Neutrophil (primary cell): ENCODE results near the gene GSG1L.

ENCODE experiments used
- H3K27ac ChIP-seq: fragments of 200-600 bp; sonication (generic); 2 replicates; pipeline ENCODE4 v1.5.1; 2016; ENCODE audit warnings: mild to moderate bottlenecking, moderate library complexity
- H3K27me3 ChIP-seq: fragments of 200-600 bp; sonication (generic); 2 replicates; pipeline ENCODE4 v1.6.0; 2016; ENCODE audit warnings: mild to moderate bottlenecking
- H3K36me3 ChIP-seq: fragments of 200-600 bp; sonication (generic); 2 replicates; pipeline ENCODE4 v1.5.1; 2017
- H3K4me1 ChIP-seq, 2 experiments: fragments of 200-600 bp in 1 of 2; sonication (generic) in 1 of 2; 1 replicate in 1 of 2; 2 replicates in 1 of 2; pipeline versions ENCODE4 v1.5.1 to v1.6.1; 2013 to 2016; ENCODE audit warnings: low read depth in 1 of 2, low read length in 1 of 2, mild to moderate bottlenecking in 1 of 2, moderate library complexity in 1 of 2; ENCODE audit not compliant: control insufficient read depth in 1 of 2, insufficient read depth in 1 of 2
- H3K4me3 ChIP-seq, 2 experiments: fragments of 200-600 bp in 1 of 2; sonication (generic) in 1 of 2; 1 replicate in 1 of 2; 2 replicates in 1 of 2; pipeline ENCODE4 v1.5.1; 2013 to 2016; ENCODE audit warnings: low read depth in 1 of 2, low read length in 1 of 2, mild to moderate bottlenecking in 1 of 2, moderate library complexity in 1 of 2
- H3K9me3 ChIP-seq: fragments of 200-600 bp; sonication (generic); 2 replicates; pipeline ENCODE4 v1.5.1; 2016
- TF ChIP-seq, protein P1 (sequence below): fragments of 200-600 bp; sonication (generic); IDR thresholded peaks from 2 replicates; pipeline ENCODE4 v1.5.1; 2016; ENCODE audit warnings: antibody characterized with exemption

Gene GSG1L

DNA sequence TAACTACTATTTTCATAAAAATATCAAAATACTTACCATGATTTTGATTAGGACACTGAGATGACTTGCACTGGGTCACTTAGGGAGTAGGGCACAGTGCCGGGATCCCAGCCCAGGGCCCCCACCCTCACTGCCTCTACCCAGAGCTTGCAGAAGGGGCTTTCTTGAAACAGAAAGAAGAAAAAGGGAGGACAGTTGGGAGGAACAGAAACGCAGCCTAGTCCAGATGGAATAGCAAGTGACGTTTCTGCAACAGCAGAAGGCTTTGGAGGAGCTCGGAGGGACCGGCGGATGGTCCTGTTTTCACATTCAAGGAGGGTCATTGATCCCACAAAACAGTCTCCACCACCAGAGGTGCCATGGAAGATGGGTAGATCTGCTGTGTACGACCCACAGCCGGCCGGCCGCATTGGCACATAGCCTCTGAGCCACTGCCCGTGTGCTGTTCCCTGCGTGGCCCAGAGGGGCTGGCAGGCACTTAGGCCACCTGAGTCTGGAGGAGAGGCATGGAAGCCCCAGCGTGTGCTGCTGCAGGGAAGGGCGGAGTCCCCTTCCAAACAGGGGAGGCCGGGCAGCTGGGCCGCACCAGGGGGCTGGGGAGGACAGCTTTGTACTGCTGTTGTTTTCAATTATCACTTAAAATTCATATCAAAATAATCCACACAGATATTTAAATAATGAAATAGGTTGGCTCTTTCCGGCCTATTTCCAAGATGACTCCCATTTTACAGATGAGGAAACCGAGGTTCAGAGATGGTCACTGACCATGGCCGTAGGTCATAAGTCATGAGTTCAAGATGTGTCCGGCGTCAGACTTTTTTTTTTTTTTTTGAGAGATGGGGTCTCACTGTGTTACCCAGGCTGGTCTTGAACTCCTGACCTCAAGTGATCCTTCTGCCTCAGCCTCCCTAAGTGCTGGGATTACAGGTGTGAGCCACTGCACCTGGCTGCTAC, 22.9 kb upstream of the GSG1L start:
- H3K36me3 ChIP-seq = peaks cover 10% of the 10 kb centered on the region
- no peaks in the 10 kb centered on the region for H3K4me1 ChIP-seq
- H3K9me3 ChIP-seq = no peaks in the 10 kb centered on the region
- TF ChIP-seq, protein P1, sequence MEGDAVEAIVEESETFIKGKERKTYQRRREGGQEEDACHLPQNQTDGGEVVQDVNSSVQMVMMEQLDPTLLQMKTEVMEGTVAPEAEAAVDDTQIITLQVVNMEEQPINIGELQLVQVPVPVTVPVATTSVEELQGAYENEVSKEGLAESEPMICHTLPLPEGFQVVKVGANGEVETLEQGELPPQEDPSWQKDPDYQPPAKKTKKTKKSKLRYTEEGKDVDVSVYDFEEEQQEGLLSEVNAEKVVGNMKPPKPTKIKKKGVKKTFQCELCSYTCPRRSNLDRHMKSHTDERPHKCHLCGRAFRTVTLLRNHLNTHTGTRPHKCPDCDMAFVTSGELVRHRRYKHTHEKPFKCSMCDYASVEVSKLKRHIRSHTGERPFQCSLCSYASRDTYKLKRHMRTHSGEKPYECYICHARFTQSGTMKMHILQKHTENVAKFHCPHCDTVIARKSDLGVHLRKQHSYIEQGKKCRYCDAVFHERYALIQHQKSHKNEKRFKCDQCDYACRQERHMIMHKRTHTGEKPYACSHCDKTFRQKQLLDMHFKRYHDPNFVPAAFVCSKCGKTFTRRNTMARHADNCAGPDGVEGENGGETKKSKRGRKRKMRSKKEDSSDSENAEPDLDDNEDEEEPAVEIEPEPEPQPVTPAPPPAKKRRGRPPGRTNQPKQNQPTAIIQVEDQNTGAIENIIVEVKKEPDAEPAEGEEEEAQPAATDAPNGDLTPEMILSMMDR = no peak
- no peaks in the 10 kb centered on the region for H3K27me3 ChIP-seq
- H3K27ac ChIP-seq = no peak overlapping the region
- no peak overlapping the region for H3K4me3 ChIP-seq

DNA sequence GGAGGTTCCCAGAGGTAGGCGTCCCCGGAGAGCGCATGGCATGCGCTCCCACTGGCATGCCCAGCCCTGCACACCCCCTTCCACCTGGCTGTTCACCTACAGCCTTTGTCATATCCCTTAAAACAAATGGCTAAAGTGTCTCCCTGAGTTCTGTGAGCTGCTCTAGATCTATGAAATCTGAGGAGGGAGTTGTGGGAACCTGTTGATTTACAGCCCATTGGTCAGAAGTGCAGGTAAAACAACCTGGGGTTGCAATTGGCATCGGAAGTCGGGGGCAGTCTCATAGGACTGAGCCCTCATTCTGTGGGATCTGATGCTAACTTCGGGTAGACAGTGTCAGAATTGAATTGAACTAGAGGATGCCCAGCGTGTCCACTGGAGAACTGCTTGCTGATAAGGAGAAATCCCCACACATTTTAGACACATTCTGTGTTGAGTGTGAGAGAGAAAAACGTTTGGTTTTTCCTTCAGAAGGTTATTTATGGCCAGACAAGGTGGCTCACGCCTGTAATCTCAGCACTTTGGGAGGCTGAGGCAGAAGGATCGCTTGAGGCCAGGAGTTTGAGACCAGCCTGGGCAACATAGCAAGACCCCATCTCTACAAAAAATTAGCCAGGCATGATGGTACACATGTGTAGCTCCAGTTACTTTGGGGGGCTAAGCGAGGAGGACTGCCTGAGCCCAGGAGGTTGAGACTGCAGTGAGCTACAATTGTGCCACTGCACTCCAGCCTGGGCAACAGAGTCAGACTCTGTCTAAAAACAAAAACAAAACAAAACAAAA, 22.1 kb upstream of the GSG1L start:
- Histone ChIP-seq H3K27me3 (no peaks in the 10 kb centered on the region), H3K9me3 (no peaks in the 10 kb centered on the region), H3K36me3 (peaks cover 1% of the 10 kb centered on the region), H3K4me3 (no peak overlapping the region), H3K4me1 (no peaks in the 10 kb centered on the region), H3K27ac (no peak overlapping the region)
- TF ChIP-seq, protein P1 = no peak

DNA sequence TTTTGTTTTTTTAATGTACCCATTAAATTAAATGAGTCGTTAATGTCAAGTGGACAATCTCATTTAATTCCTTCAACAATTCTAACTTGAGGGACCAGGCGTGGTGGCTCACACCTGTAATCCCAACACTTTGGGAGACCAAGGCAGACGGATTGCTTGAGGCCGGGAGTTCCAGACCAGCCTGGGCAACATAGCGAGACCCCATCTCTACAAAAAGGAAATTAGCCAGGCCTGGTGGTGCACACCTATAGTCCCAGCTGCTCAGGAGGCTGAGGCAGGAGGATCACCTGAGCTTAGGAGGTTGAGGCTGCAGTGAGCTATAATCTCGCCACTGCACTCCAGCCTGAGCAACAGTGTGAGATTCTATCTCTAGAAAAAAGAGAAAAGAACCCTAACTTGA, 20.7 kb upstream of the GSG1L start:
- H3K36me3 ChIP-seq = no peaks in the 10 kb centered on the region
- TF ChIP-seq, protein P1 = no peak
- H3K4me3 ChIP-seq = no peak overlapping the region
- H3K27ac ChIP-seq = no peak overlapping the region
- H3K4me1 ChIP-seq = no peaks in the 10 kb centered on the region
- H3K9me3 ChIP-seq = no peaks in the 10 kb centered on the region
- no peaks in the 10 kb centered on the region for H3K27me3 ChIP-seq

DNA sequence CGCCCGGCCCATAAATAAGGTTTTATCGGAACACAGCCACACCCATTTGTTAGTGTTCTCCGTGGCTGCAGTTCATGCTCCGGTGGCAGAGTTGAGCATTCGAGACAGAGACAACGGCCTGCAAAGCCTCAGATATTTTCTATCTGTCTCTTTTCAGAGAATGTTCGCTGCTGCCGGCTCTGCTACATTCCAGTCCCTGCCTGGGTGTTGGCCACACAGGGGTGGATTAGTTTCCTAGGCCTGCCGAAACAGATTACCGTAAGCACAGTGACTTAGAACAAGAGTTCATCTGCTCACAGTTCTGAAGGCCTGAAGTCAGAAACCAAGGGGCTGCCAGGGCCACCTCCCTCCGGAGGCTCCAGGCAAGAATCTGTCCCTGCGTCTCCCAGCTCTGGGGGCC, 19.1 kb upstream of the GSG1L start:
- no peaks in the 10 kb centered on the region for H3K27me3 ChIP-seq
- H3K4me3 ChIP-seq = no peak overlapping the region
- no peak overlapping the region for H3K27ac ChIP-seq
- TF ChIP-seq, protein P1 = no peak
- no peaks in the 10 kb centered on the region for H3K9me3 ChIP-seq
- H3K4me1 ChIP-seq = no peaks in the 10 kb centered on the region
- no peaks in the 10 kb centered on the region for H3K36me3 ChIP-seq

DNA sequence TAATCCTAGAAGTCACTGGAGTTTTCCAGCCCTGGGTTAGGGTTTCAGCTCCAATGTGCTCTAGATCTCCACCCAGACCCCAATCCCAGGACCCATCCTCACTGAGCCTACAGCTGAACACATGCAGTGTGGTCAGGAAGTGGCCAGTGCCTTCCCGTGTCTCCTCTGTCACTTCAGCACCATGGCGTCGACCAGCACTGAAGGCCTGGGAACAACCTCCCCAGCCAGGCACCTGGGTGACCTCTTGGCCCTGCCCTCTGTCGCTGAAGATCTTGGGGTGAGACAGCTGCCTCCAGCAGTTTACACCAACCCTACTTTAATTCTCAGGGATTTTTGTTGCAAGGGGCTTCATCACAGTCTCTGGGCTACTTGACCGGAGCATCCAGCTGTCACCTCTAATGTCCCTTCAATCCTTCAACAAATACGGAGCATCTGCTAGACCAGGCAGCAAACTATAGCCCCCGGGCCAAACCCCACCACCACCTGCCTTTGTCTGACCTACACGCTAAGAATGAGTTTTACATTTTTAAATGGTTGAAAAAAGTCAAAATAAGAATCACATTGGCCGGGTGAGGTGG, 18.0 kb upstream of the GSG1L start:
- H3K4me3 ChIP-seq = no peak overlapping the region

More for the DNA sequence above, 18.0 kb upstream of the GSG1L start:
- Histone ChIP-seq H3K9me3 (no peaks in the 10 kb centered on the region), H3K27ac (no peak overlapping the region), H3K36me3 (no peaks in the 10 kb centered on the region), H3K27me3 (no peaks in the 10 kb centered on the region), H3K4me1 (no peaks in the 10 kb centered on the region)
- TF ChIP-seq, protein P1 = no peak
